ELF-1 (cell line): Measurements from ENCODE around the gene USP13.
"Not testable (repeated sequence)": the region's sequence is repeated elsewhere in the genome, so short reads cannot be mapped to it uniquely, and the experiment has no call there.

Experiments
- DNase-seq: peaks from one replicate; pipeline ENCODE4 v3.0.0-alpha.2; 2016; ENCODE audit warnings: low read depth, low spot score

The USP13 gene

DNA sequence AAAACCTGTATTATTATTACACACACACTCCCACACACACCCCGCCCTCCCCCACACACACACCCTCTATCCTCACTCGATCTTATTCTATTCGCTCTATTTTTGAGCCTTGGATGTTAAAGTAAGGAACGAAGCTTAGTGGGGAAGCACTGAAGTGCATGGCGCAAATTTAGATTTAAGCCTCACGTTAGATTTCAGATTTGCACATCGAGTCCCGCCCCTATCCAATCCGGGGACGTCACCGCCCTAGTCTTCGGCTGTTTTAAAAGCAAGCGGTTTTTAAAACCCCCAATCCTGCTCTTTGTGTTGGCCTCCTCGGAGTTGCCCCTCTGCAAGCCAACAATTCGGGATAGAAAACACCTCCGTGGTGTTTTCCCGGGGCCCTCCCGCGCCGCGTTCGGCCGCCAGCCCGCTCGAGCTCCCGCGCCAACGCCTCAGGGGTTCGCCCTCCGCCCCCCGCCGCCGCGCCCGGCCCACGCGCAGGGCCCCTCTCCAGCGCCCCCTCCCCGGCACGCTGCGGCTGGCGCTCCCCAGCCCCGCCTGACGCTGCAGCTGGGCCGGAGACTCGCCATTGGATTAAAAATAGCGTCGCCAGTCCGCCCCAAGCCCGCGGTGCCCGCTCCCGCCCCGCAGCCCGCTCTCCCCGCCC is at the start of gene USP13:
USP13 (plus strand) TSS at position 594 of the 649 bp plus-strand sequence. CDS start 186 bp downstream, outside the sequence.
- peak; percentile 74 for DNase-seq

- DNase-seq = no peak
Measured at GRCh38 chr3:179603321-179603720, 49.5 kb upstream of the USP13 start.

DNA sequence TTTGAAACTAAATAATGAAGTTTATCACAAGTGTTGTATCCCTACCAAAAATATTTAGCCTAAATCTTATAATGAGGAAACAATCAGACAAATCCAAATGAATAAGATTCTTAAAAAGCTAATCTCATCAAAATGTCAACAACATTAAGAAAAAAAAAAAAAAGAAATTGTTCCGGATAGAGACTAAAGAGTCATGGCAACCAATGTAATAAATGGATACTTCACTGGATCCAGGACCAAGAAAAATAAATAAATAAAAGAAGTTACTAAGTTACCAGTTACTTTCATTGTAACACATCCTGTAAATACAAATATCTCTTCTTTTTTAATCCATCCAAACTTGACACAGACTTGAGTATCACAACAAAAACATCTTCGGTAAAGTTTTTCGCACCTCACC is 49.0 kb upstream of the USP13 start:
- no peak for DNase-seq

GRCh38 chr3:179604321-179605078 is 48.3 kb upstream of the USP13 start, which contains the start of the genes MRPL47 and NDUFB5:
Gene MRPL47 (minus strand): TSS chr3:179604638. CDS start chr3:179604624, 14 bp downstream.
Gene NDUFB5 (plus strand): TSS chr3:179604794. CDS start chr3:179604816, 22 bp downstream.
- DNase-seq = peak; percentile 97

DNA sequence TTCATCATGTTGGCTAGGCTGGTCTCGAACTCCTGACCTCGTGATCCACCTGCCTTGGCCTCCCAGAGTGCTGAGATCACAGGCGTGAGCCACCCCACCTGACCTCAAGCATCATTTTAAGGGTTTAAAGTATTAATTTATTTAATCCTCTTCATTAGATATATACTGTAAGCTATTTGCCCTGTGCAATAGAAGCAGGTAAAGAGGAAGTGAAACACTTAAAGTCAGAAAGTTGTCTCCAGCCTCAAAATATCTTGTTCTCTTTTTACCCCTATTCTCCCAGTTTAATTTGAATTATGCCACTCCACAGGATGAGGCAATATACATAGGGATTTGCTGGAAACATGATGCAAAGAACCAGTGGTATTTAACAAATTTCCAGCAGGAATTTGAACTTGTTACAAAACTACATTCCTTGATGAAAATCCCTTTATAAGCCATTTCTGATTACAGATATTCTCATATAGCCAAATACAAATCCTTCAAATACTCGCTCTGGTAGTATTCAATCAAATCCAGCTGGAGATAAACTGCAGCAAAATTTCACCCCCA is 46.2 kb upstream of the USP13 start:
- no peak for DNase-seq

DNA sequence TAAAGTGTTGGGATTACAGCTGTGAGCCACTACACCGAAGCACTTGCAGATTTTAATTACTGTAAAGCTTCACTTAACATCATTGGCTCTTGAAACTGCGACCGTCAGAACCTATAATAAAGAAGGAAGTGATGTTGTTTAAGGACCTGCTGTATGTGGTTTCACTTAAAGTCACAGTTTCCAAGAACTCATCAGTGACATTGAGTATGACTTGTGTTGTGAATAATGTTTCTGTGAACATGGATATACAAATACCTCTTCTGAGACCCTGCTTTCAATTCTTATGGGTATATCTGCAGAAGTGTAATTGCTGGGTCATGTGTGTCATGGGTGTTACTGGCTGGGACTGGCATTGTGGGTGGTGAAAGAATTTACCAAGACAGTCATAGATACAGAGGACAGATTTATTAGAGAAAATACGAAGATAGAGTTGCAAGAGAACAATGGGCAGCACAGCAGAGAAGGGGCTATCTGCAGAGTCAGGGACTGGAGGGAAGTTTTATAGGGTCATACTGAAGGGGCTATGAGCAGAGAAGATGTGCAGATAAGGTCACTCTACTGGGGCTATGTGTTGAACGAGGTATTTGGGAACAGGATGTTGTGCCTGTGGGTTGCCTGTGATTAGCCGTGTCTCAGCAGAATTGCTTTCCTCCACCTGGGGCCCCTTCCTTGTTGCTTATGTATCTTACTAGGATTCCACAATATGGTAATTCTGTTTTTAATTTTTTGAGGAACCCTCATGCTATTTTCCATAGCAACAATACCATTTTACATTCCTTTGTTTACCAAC is 43.7 kb upstream of the USP13 start:
- no peak for DNase-seq

GRCh38 chr3:179610066-179610465 is 42.8 kb upstream of the USP13 start:
- no peak for DNase-seq

DNA sequence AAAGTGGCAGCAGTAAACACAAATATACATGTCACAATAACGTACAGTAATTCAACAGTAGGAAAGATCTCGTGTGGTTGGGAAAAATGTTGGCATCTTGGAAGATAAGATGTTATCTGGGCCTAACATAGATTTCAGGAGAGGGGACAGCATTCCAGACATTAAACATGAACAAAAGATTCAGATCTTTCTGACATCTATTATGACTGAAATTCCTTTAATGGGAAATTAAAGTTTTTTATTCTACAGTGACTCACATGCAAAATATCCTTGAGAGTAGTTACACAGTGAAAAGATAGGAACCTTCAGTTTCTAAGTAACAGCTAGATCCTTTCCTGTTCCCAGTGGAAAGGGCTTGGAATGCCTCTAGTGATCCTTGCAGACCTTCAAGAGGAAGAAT is 39.0 kb upstream of the USP13 start:
- no peak for DNase-seq

DNA sequence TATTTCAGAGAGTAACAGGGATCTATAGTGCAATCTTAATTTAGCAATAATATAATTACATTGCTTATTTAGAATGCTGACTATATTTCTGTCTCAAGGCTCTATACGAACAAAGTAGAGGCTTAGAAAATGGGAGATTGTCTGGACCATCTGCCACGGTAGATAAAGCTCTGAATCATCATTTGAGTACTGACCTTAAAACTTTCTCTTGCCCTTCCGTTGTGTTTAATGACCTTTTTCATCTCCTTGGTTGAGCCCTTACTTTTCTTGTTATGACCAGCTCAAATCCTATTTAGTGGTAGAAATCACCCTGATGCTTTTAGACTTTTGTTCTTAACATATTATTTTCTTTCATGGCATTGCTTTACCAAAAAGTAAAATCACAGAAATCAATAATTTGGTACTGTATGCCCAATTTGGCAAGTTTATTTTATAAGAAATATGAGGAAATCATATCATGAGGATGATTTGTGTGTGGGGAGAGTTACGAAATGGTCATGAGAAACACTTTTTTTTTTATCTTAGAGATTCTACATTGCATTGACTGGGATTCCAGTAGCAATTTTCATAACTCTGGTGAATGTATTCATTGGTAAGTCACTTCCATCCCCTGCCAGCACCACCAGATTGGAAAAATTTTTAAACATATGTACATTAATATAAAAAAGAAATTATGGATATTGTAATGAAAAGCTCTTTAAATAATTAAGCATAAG is 37.2 kb upstream of the USP13 start:
- no peak for DNase-seq

- DNase-seq = no peak
Measured at GRCh38 chr3:179622023-179622422, 30.8 kb upstream of the USP13 start.

- DNase-seq = no peak
Measured at GRCh38 chr3:179624451-179624850, 28.4 kb upstream of the USP13 start.

- no peak for DNase-seq
Measured at GRCh38 chr3:179630753-179631451, 21.9 kb upstream of the USP13 start.

DNA sequence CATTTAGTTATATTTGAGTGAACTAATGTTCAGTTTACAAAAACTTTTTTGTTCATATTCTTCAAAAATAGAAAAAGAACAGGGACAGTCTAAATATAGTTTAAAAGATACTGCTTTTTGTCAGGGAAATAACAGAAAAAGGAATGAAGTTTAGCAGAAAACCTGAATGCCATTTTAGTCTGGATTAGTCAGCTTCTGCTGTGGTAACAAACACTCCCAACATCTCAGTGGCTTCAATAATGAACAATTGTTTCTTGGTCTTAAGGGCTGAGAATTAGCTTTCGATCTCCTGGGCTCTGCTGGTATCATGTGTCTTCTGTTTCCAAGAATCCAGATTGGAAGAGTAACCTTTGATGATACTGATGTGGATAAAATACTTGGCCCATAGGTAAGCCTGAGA is 12.4 kb upstream of the USP13 start:
- DNase-seq = no peak

GRCh38 chr3:179642871-179643270 is 10.0 kb upstream of the USP13 start:
- DNase-seq = no peak

DNA sequence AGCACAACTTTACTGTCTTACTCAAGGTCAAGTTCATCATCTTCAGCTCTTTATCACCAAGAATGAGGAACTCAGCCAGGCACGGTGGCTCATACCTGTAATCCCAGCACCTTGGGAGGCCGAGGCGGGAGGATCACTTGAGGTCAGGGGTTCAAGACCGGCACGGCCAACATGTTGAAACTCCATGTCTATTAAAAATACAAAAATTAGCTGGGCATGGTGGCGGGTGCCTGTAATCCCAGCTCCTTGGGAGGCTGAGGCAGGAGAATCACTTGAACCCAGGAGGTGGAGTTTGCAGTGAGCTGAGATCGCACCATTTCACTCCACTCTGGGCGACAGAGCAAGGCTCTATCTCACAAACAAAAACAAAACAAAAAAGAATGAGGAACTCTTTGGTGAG is 9.0 kb upstream of the USP13 start:
- not testable (repeated sequence) for DNase-seq

GRCh38 chr3:179646177-179646576 is 6.7 kb upstream of the USP13 start:
- DNase-seq = no peak

- peak; percentile 20 for DNase-seq
Measured at GRCh38 chr3:179651687-179652446, 973 bp upstream of the USP13 start.

- DNase-seq = peak; percentile 93
Measured at GRCh38 chr3:179653096-179653797, 407 bp downstream of the USP13 start.

GRCh38 chr3:179655236-179655635 is 2.4 kb downstream of the USP13 start:
- DNase-seq = no peak
